Breast epithelium (tissue), 4 donors: ENCODE data around the gene SOS1. TPM values are rescaled to one million over a fixed set of nuclear protein-coding genes. Genes with fewer than 3 reads are reported as not detected.

Source experiments
- DNase-seq, 2 donors: peaks; one replicate each; pipeline ENCODE4 v3.0.0-alpha.2; 2019; ENCODE audit warnings: low spot score in 2 of 2
- H3K27ac ChIP-seq, 2 donors: fragments of 200-600 bp; sonication (generic) in 1 of 2; one replicate each; pipeline ENCODE4 v1.5.1; 2016 to 2019; ENCODE audit warnings: mild to moderate bottlenecking in 1 of 2
- H3K27me3 ChIP-seq, 2 donors: fragments of 200-600 bp; sonication (generic) in 1 of 2; one replicate each; pipeline versions ENCODE4 v1.5.1 to v1.6.0; 2017 to 2019; ENCODE audit warnings: control low read depth in 1 of 2, mild to moderate bottlenecking in 1 of 2
- H3K36me3 ChIP-seq: fragments of 200-600 bp; one replicate; pipeline ENCODE4 v1.5.1; 2019
- H3K4me1 ChIP-seq, 2 donors: fragments of 200-600 bp; sonication (generic); one replicate each; pipeline ENCODE4 v1.5.1; 2016 to 2019; ENCODE audit warnings: control low read depth in 1 of 2
- H3K4me3 ChIP-seq, 3 donors: fragments of 200-600 bp; sonication (generic); 1 replicate in 2 of 3; 2 replicates in 1 of 3; pipeline ENCODE4 v1.5.1; 2016 to 2019; ENCODE audit warnings: mild to moderate bottlenecking in 3 of 3, moderate library complexity in 2 of 3
- H3K9me3 ChIP-seq, 2 donors: fragments of 200-600 bp; sonication (generic) in 1 of 2; one replicate each; pipeline ENCODE4 v1.5.1; 2016 to 2019; ENCODE audit warnings: control low read depth in 1 of 2
- POLR2A ChIP-seq: fragments of 450-650 bp; IDR thresholded peaks from one replicate; pipeline ENCODE4 v1.6.1; 2016; ENCODE audit warnings: antibody characterized with exemption, mild to moderate bottlenecking, moderate library complexity
- POLR2AphosphoS5 ChIP-seq, 3 donors: sonication (generic); formaldehyde crosslinking; IDR thresholded peaks; one replicate each; pipeline ENCODE4 v1.6.1; 2017; ENCODE audit warnings: antibody characterized with exemption in 3 of 3
- intact Hi-C: fragments of 100-400 bp; cut with DNase I; formaldehyde crosslinking; loops from one replicate; pipeline ENCODE4 v1.15.1; 2023; ENCODE audit warnings: low total_unique reads
- total RNA-seq, 3 donors: library from RNA; depleted of rRNA; stranded (reverse); fragments of >200 nt; gene quantifications; one replicate each; pipeline ENCODE4 v1.1.0, GENCODE V29; 2016
- TF ChIP-seq, protein P1 (sequence below), 3 donors: fragments of 450-650 bp; IDR thresholded peaks; one replicate each; pipeline ENCODE4 v1.5.1; 2016 to 2017; ENCODE audit warnings: antibody characterized with exemption in 3 of 3, mild to moderate bottlenecking in 3 of 3, moderate library complexity in 3 of 3

Gene SOS1
- total RNA-seq, 3 donors from 2014 or later, result 33.4 to 49.0 (median 37.0) TPM

- Histone ChIP-seq H3K9me3 (no peaks in the 10 kb centered on the region), H3K36me3 (no peaks in the 10 kb centered on the region), H3K4me1 (no peaks in the 10 kb centered on the region), H3K27ac (no peak overlapping the region), H3K27me3 (no peaks in the 10 kb centered on the region), H3K4me3 (no peak overlapping the region)
- DNase-seq, result no peak
- TF ChIP-seq, protein P1, sequence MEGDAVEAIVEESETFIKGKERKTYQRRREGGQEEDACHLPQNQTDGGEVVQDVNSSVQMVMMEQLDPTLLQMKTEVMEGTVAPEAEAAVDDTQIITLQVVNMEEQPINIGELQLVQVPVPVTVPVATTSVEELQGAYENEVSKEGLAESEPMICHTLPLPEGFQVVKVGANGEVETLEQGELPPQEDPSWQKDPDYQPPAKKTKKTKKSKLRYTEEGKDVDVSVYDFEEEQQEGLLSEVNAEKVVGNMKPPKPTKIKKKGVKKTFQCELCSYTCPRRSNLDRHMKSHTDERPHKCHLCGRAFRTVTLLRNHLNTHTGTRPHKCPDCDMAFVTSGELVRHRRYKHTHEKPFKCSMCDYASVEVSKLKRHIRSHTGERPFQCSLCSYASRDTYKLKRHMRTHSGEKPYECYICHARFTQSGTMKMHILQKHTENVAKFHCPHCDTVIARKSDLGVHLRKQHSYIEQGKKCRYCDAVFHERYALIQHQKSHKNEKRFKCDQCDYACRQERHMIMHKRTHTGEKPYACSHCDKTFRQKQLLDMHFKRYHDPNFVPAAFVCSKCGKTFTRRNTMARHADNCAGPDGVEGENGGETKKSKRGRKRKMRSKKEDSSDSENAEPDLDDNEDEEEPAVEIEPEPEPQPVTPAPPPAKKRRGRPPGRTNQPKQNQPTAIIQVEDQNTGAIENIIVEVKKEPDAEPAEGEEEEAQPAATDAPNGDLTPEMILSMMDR (IDR thresholded peaks at IDR 0.05), result no peak
- no peak for TF ChIP-seq POLR2A
- no peak for TF ChIP-seq POLR2AphosphoS5 (IDR thresholded peaks at IDR 0.05)
- intact Hi-C loops, result no loop called here
Observed at GRCh38 chr2:39033980-39034379, 86.9 kb downstream of the SOS1 start.

- intact Hi-C loops, result no loop called here
Observed at GRCh38 chr2:39027421-39027820, 93.4 kb downstream of the SOS1 start.

DNA sequence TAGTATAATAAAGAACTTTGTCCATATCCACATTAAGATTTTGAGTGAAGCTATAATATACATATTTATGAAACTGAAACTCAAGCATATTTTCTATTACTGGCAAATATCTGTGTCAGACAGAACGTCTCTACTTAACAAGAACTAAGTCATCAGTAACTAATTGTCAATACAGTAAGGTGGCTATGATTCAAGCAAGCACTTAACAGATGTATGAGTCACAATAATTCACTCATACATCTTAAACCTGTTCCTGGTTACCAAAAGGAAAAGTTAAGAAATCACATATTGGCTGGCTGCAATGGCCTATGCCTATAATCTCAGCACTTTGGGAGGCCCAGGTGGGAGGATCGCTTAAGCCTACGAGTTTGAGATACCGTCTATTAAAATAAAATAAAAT, 96.0 kb downstream of the SOS1 start:
- intact Hi-C loops, result no loop called here
- DNase-seq, result no peak
- H3K4me3 ChIP-seq, result no peak overlapping the region
- H3K27me3 ChIP-seq, result no peaks in the 10 kb centered on the region
- TF ChIP-seq, protein P1 (IDR thresholded peaks at IDR 0.05), result no peak
- TF ChIP-seq POLR2AphosphoS5 (IDR thresholded peaks at IDR 0.05) (no peak), POLR2A (no peak)
- H3K36me3 ChIP-seq, result no peaks in the 10 kb centered on the region
- no peaks in the 10 kb centered on the region for H3K4me1 ChIP-seq
- no peaks in the 10 kb centered on the region for H3K9me3 ChIP-seq
- H3K27ac ChIP-seq, result no peak overlapping the region

More at GRCh38 chr2:39027421-39027820, 93.4 kb downstream of the SOS1 start:
- no peaks in the 10 kb centered on the region for H3K36me3 ChIP-seq
- H3K27me3 ChIP-seq, result no peaks in the 10 kb centered on the region
- no peak overlapping the region for H3K27ac ChIP-seq
- H3K4me1 ChIP-seq, result no peaks in the 10 kb centered on the region
- H3K4me3 ChIP-seq, result no peak overlapping the region
- no peak for DNase-seq
- TF ChIP-seq POLR2A (no peak), POLR2AphosphoS5 (IDR thresholded peaks at IDR 0.05) (no peak)
- TF ChIP-seq, protein P1 (IDR thresholded peaks at IDR 0.05), result no peak
- H3K9me3 ChIP-seq, result no peaks in the 10 kb centered on the region

- no peak for TF ChIP-seq POLR2AphosphoS5 (IDR thresholded peaks at IDR 0.05)
- TF ChIP-seq, protein P1 (IDR thresholded peaks at IDR 0.05), result no peak
- TF ChIP-seq POLR2A, result no peak
- no peak for DNase-seq
- Histone ChIP-seq H3K4me1 (no peaks in the 10 kb centered on the region), H3K27ac (no peak overlapping the region), H3K9me3 (no peaks in the 10 kb centered on the region), H3K36me3 (no peaks in the 10 kb centered on the region), H3K27me3 (no peaks in the 10 kb centered on the region), H3K4me3 (no peak overlapping the region)
- intact Hi-C loops, result no loop called here
Observed at GRCh38 chr2:39023649-39024048, 97.2 kb downstream of the SOS1 start.

DNA sequence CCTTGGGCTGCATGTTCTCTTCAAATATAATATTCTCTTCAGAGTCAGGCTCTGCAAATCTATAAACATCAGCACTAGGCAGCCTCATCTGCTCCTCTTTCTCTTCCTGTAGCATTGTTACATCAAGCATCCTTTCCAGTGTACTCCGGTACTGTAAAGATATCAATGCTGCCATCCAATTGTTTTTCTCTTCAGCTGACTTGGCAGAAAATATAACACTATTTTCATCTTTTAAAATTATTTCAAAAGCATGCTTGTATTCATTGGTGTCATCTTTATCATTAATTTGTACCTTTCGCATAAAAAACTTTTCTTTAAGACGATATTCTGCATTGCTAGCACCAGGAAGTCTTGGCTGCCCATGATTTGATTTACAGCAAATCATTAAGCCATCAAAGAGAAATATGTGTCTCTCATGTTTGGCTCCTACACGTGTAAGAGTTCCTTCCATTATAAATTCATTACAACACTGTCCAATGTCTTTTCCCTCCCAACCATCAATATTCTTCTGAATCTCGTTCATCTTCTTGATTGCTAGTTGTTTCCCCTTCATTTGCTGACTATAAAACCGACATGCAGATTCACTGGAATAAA, 98.1 kb downstream of the SOS1 start:
- no peak overlapping the region for H3K27ac ChIP-seq
- no peaks in the 10 kb centered on the region for H3K36me3 ChIP-seq
- DNase-seq, result no peak
- H3K9me3 ChIP-seq, result no peaks in the 10 kb centered on the region
- no peaks in the 10 kb centered on the region for H3K4me1 ChIP-seq
- no peaks in the 10 kb centered on the region for H3K27me3 ChIP-seq
- intact Hi-C loops, result no loop called here
- TF ChIP-seq POLR2AphosphoS5 (IDR thresholded peaks at IDR 0.05) (no peak), POLR2A (no peak)
- TF ChIP-seq, protein P1 (IDR thresholded peaks at IDR 0.05), result no peak
- no peak overlapping the region for H3K4me3 ChIP-seq
